Osteoblast (primary cell): ENCODE data around the gene KCND3. TPM values are rescaled to one million over a fixed set of nuclear protein-coding genes. Genes with fewer than 3 reads are reported as not detected.

Source experiments
- DNase-seq: peaks from one replicate; pipeline ENCODE4 v3.0.0; 2011; ENCODE audit warnings: low spot score, mixed read lengths; ENCODE audit not compliant: insufficient read length; ENCODE audit errors: missing footprints
- H2AFZ ChIP-seq: 2 replicates; pipeline ENCODE4 v1.6.0; 2011; ENCODE audit warnings: mild to moderate bottlenecking, low read length
- H3K27ac ChIP-seq: 2 replicates; pipeline ENCODE4 v1.5.1; 2011; ENCODE audit warnings: mild to moderate bottlenecking, low read depth, low read length, moderate library complexity
- H3K27me3 ChIP-seq: 2 replicates; pipeline ENCODE4 v1.6.0; 2012; ENCODE audit warnings: mild to moderate bottlenecking, control low read depth, inconsistent platforms, low read length, moderate library complexity; ENCODE audit not compliant: insufficient read depth
- H3K36me3 ChIP-seq: 2 replicates; pipeline ENCODE4 v1.5.1; 2011; ENCODE audit warnings: mild to moderate bottlenecking, low read length, control low read depth, moderate library complexity; ENCODE audit not compliant: insufficient read depth
- H3K4me1 ChIP-seq: 2 replicates; pipeline ENCODE4 v1.5.1; 2011; ENCODE audit warnings: mild to moderate bottlenecking, low read length, control low read depth, moderate library complexity; ENCODE audit not compliant: insufficient read depth
- H3K4me2 ChIP-seq: 2 replicates; pipeline ENCODE4 v1.6.0; 2011; ENCODE audit warnings: mild to moderate bottlenecking, low read length; ENCODE audit not compliant: insufficient read depth
- H3K4me3 ChIP-seq: fragments of 200-600 bp; sonication (generic); 3 replicates; pipeline ENCODE4 v1.5.1; 2012; ENCODE audit warnings: mild to moderate bottlenecking, low read length, inconsistent platforms; ENCODE audit not compliant: insufficient read depth
- H3K79me2 ChIP-seq: 2 replicates; pipeline ENCODE4 v1.6.0; 2012; ENCODE audit warnings: mild to moderate bottlenecking, low read length, control low read depth, inconsistent platforms; ENCODE audit not compliant: insufficient read depth
- H3K9me3 ChIP-seq: 2 replicates; pipeline ENCODE4 v1.5.1; 2011; ENCODE audit warnings: low read depth, low read length, control low read depth
- H4K20me1 ChIP-seq: 2 replicates; pipeline ENCODE4 v1.6.0; 2012; ENCODE audit warnings: mild to moderate bottlenecking, low read length, control low read depth; ENCODE audit not compliant: insufficient read depth
- total RNA-seq: library from RNA; depleted of rRNA; stranded (reverse); fragments of >200 nt; gene quantifications from 2 replicates; pipeline ENCODE4 v1.2.3, GENCODE V29; 2012
- TF ChIP-seq, protein P1 (sequence below): IDR thresholded peaks from 2 replicates; pipeline ENCODE4 v1.5.1; 2011; ENCODE audit warnings: mild to moderate bottlenecking, low read depth, low read length, moderate library complexity; ENCODE audit errors: extremely low read depth

Gene KCND3
- total RNA-seq, 1 donor, result 3.6 TPM

GRCh38 chr1:112027696-112028095, 38.2 kb upstream of the KCND3 start:
- no peaks in the 10 kb centered on the region for H3K4me1 ChIP-seq
- H3K9me3 ChIP-seq, result no peaks in the 10 kb centered on the region
- H3K36me3 ChIP-seq, result no peaks in the 10 kb centered on the region
- TF ChIP-seq, protein P1, sequence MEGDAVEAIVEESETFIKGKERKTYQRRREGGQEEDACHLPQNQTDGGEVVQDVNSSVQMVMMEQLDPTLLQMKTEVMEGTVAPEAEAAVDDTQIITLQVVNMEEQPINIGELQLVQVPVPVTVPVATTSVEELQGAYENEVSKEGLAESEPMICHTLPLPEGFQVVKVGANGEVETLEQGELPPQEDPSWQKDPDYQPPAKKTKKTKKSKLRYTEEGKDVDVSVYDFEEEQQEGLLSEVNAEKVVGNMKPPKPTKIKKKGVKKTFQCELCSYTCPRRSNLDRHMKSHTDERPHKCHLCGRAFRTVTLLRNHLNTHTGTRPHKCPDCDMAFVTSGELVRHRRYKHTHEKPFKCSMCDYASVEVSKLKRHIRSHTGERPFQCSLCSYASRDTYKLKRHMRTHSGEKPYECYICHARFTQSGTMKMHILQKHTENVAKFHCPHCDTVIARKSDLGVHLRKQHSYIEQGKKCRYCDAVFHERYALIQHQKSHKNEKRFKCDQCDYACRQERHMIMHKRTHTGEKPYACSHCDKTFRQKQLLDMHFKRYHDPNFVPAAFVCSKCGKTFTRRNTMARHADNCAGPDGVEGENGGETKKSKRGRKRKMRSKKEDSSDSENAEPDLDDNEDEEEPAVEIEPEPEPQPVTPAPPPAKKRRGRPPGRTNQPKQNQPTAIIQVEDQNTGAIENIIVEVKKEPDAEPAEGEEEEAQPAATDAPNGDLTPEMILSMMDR, result no peak
- H3K27ac ChIP-seq, result no peak overlapping the region
- H3K4me3 ChIP-seq, result no peak overlapping the region
- DNase-seq, result no peak
- no peak overlapping the region for H3K4me2 ChIP-seq
- no peaks in the 10 kb centered on the region for H4K20me1 ChIP-seq
- H2AFZ ChIP-seq, result no peak overlapping the region
- H3K79me2 ChIP-seq, result no peaks in the 10 kb centered on the region
- peaks cover 3% of the 10 kb centered on the region for H3K27me3 ChIP-seq

- TF ChIP-seq, protein P1, result no peak
- H3K4me3 ChIP-seq, result no peak overlapping the region
- no peak overlapping the region for H3K27ac ChIP-seq
- H4K20me1 ChIP-seq, result no peaks in the 10 kb centered on the region
- H2AFZ ChIP-seq, result no peak overlapping the region
- H3K4me2 ChIP-seq, result no peak overlapping the region
- no peak for DNase-seq
- no peaks in the 10 kb centered on the region for H3K36me3 ChIP-seq
- peaks cover 3% of the 10 kb centered on the region for H3K27me3 ChIP-seq
- H3K9me3 ChIP-seq, result no peaks in the 10 kb centered on the region
- no peaks in the 10 kb centered on the region for H3K4me1 ChIP-seq
- H3K79me2 ChIP-seq, result no peaks in the 10 kb centered on the region
These were observed 37.0 kb upstream of the KCND3 start for GRCh38 chr1:112026501-112026900.

- Histone ChIP-seq H3K4me3 (no peak overlapping the region), H3K4me1 (no peaks in the 10 kb centered on the region), H3K79me2 (no peaks in the 10 kb centered on the region), H2AFZ (no peak overlapping the region), H3K27ac (no peak overlapping the region), H3K27me3 (peaks cover 3% of the 10 kb centered on the region), H3K4me2 (no peak overlapping the region), H3K9me3 (no peaks in the 10 kb centered on the region), H3K36me3 (no peaks in the 10 kb centered on the region), H4K20me1 (no peaks in the 10 kb centered on the region)
- no peak for DNase-seq
- TF ChIP-seq, protein P1, result no peak
These were observed 36.5 kb upstream of the KCND3 start for GRCh38 chr1:112026016-112026415.

DNA sequence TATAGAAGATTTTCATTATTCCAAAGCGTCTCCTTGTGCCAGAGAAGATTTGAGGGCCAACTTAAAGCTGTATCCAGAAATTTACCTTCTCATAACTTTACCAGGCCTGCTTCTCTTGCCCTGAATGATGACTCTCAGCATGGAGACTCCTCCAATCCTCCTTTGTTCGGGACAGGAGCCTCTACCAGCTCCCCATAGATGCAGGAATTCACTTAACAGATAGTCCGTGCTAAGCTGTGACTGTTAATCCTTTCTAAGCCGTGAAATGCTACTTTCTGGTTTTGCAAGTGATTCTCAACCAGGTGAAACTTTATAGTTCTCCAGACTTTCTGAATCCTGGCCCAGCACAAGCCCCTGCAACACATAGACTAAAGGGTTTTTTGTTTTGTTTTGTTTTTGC, 31.8 kb upstream of the KCND3 start:
- TF ChIP-seq, protein P1, result no peak
- Histone ChIP-seq H4K20me1 (no peaks in the 10 kb centered on the region), H3K36me3 (no peaks in the 10 kb centered on the region), H3K79me2 (no peaks in the 10 kb centered on the region), H3K27me3 (no peaks in the 10 kb centered on the region), H3K4me3 (no peak overlapping the region), H3K4me1 (no peaks in the 10 kb centered on the region), H2AFZ (no peak overlapping the region), H3K4me2 (no peak overlapping the region), H3K27ac (no peak overlapping the region), H3K9me3 (no peaks in the 10 kb centered on the region)
- DNase-seq, result no peak
